Heart right ventricle (tissue), 16 donors: ENCODE data around the gene GALK2. TPM values are rescaled to one million over a fixed set of nuclear protein-coding genes. Genes with fewer than 3 reads are reported as not detected.
A peak's percentile ranks its signal among the peaks of the same experiment; 100 is the strongest.

ENCODE experiments used
- ATAC-seq, 8 donors: fragments of 200-7000 bp; cut with Tn5 transposase; one replicate each; pipeline ENCODE4 v1.9.1; 2020; ENCODE audit warnings: mild to moderate bottlenecking in 8 of 8, moderate library complexity in 8 of 8, moderate number of reproducible peaks in 1 of 8
- DNase-seq, 2 donors: peaks; one replicate each; pipeline ENCODE4 v3.0.0-alpha.2; 2020
- H3K27ac ChIP-seq, 10 donors: fragments of 200-600 bp; sonication (generic) in 2 of 10; one replicate each; pipeline versions ENCODE4 v1.5.0 to v1.8.0; 2020 to 2022; ENCODE audit warnings: mild to moderate bottlenecking in 3 of 10
- H3K27me3 ChIP-seq, 7 donors: fragments of 200-600 bp; one replicate each; pipeline ENCODE4 v1.8.0; 2021 to 2022; ENCODE audit warnings: mild to moderate bottlenecking in 2 of 7
- H3K36me3 ChIP-seq, 9 donors: fragments of 200-600 bp; sonication (generic) in 1 of 9; one replicate each; pipeline versions ENCODE4 v1.5.0 to v1.8.0; 2020 to 2022; ENCODE audit warnings: mild to moderate bottlenecking in 2 of 9
- H3K4me1 ChIP-seq, 9 donors: fragments of 200-600 bp; sonication (generic) in 1 of 9; one replicate each; pipeline versions ENCODE4 v1.5.0 to v1.8.0; 2020 to 2022; ENCODE audit warnings: mild to moderate bottlenecking in 4 of 9
- H3K4me3 ChIP-seq, 10 donors: fragments of 200-600 bp; sonication (generic) in 2 of 10; one replicate each; pipeline versions ENCODE4 v1.5.0 to v1.8.0; 2020 to 2022; ENCODE audit warnings: mild to moderate bottlenecking in 7 of 10, moderate library complexity in 2 of 10
- H3K9me3 ChIP-seq, 11 donors: fragments of 200-600 bp in 10 of 11; sonication (generic) in 2 of 11; one replicate each; pipeline versions ENCODE4 v1.5.0 to v1.8.0; 2013 to 2022; ENCODE audit warnings: mild to moderate bottlenecking in 2 of 11, control low read depth in 1 of 11, moderate library complexity in 1 of 11
- WGBS, 2 donors: extraction: QIAGEN DNeasy Blood & Tissue Kit; methylation state at CpG; one replicate each; pipeline ENCODE4 v1.1.7; 2013; ENCODE audit warnings: inconsistent platforms in 1 of 2; 5-methylcytosine and 5-hydroxymethylcytosine counted together
- intact Hi-C, 10 donors: fragments of 100-400 bp; cut with DNase I; formaldehyde crosslinking; loops; one replicate each; pipeline versions ENCODE4 v1.11.1 to v1.14.2; 2022
- polyA plus RNA-seq, 2 donors: library from polyadenylated mRNA; stranded (reverse); fragments of 200-250 nt; gene quantifications; one replicate each; pipeline ENCODE4 v1.2.3, GENCODE V29; 2013
- total RNA-seq, 10 donors: library from RNA; stranded (reverse); fragmentation: NEBNext Ultra II Directional in 3 of 10; extraction: Animal tissue kit (Norgen Biotek cat#: 25700) in 3 of 10; gene quantifications; one replicate each; pipeline versions ENCODE4 v1.2.1 to v1.2.4, GENCODE V29; 2021 to 2023
- TF ChIP-seq, protein P1 (sequence below), 9 donors: fragments of 200-600 bp; sonication (generic) in 2 of 9; IDR thresholded peaks; one replicate each; pipeline versions ENCODE4 v1.5.0 to v1.8.0; 2021 to 2022; ENCODE audit warnings: antibody characterized with exemption in 9 of 9, mild to moderate bottlenecking in 5 of 9, moderate library complexity in 1 of 9
- donor health status: Arrhythmogenic right ventricular cardiomyopathy.
- donor health status: ischemic (EF 13 %, LVEDD 7.1; RV severe dilation, severe dysfunction).
- donor health status: healthy with polysubstance abuse.
- donor health status: DM: no; HTN: yes; CAD: no.
- donor health status: DM: no; HTN: no; CAD: no.
- donor health status: ischemic (EF 25% LVEDD 6.9; RV normal size, moderate dysfunction).
- donor health status: ischemic (EF 25% LVEDD 5.7; RV mildly dilated, moderate dysfunction).
- donor health status: healthy.
- donor health status: DM: yes; HTN: yes; CAD: no.
- donor health status: Ischemic cardiomyopathy.
- donor health status: ischemic (EF 35%, LVEDD 5.7; RV mildly dilated, moderate dysfunction).
- donor health status: nonischemic (EF 11% LVEDD 7.7; RV severe dilation, severe dysfunction).
- donor health status: DM: yes; HTN: yes; CAD: no.
- donor health status: PGD.
- donor health status: ischemic (EF 29% LVEDD 5.4; RV normal size, mild dysfunction).
- donor health status: nonischemic (EF 23%, LVEDD 6.1; RV moderate dilation, normal function).

The GALK2 gene
- total and polyA plus RNA-seq, 12 donors: 6.2 to 43.9 (median 35.5) TPM

DNA sequence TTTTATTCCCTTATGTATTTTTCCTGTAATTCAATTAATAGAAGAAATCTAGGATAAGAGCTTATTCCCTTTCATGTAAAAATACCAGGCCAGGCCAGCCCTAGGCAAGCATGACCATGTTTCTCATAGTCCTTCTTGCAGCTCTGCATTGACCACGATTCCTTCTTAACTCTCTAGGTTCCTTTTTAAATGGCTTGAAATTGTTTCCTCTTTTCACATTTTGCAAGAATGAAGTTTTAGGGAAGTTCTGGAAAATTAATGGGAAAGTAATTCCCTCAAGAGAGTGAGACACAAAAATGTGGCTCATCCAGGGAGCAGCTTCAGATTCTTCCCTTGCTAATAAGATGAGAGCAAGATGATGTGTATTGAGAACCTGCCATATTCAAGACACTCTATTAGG, 136.5 kb downstream of the GALK2 start:
- 89 to 90% methylated on average over 1 of the region's 1 CpG for WGBS, 2 donors
- no peak for ATAC-seq

GRCh38 chr15:49308686-49309085, 138.6 kb downstream of the GALK2 start:
- TF ChIP-seq, protein P1, sequence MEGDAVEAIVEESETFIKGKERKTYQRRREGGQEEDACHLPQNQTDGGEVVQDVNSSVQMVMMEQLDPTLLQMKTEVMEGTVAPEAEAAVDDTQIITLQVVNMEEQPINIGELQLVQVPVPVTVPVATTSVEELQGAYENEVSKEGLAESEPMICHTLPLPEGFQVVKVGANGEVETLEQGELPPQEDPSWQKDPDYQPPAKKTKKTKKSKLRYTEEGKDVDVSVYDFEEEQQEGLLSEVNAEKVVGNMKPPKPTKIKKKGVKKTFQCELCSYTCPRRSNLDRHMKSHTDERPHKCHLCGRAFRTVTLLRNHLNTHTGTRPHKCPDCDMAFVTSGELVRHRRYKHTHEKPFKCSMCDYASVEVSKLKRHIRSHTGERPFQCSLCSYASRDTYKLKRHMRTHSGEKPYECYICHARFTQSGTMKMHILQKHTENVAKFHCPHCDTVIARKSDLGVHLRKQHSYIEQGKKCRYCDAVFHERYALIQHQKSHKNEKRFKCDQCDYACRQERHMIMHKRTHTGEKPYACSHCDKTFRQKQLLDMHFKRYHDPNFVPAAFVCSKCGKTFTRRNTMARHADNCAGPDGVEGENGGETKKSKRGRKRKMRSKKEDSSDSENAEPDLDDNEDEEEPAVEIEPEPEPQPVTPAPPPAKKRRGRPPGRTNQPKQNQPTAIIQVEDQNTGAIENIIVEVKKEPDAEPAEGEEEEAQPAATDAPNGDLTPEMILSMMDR (IDR thresholded peaks at IDR 0.05): no peak
- Histone ChIP-seq H3K4me3 (no peak overlapping the region), H3K36me3 (peaks cover 0 to 37% (median 0%) of the 10 kb centered on the region in 9 donors), H3K4me1 (peaks cover 0 to 20% (median 0%) of the 10 kb centered on the region in 9 donors), H3K9me3 (no peaks in the 10 kb centered on the region), H3K27ac (no peak overlapping the region), H3K27me3 (no peaks in the 10 kb centered on the region)
- ATAC-seq (no peak), DNase-seq (no peak)
- intact Hi-C loops: no loop called here
- WGBS, 2 donors: 70 to 83% methylated on average over 2 of the region's 2 CpGs

More for the DNA sequence above, 136.5 kb downstream of the GALK2 start:
- intact Hi-C loops: no loop called here
- TF ChIP-seq, protein P1 (IDR thresholded peaks at IDR 0.05): no peak
- Histone ChIP-seq H3K4me3 (no peak overlapping the region), H3K27me3 (no peaks in the 10 kb centered on the region), H3K9me3 (no peaks in the 10 kb centered on the region), H3K4me1 (peaks cover 0 to 16% (median 0%) of the 10 kb centered on the region in 9 donors), H3K36me3 (peaks cover 0 to 37% (median 0%) of the 10 kb centered on the region in 9 donors), H3K27ac (no peak overlapping the region)
- DNase-seq: no peak

GRCh38 chr15:49309889-49310288, 139.8 kb downstream of the GALK2 start:
- ATAC-seq: no peak

GRCh38 chr15:49313650-49314049, 143.6 kb downstream of the GALK2 start:
- H3K4me1 ChIP-seq: peaks cover 0 to 32% (median 15%) of the 10 kb centered on the region in 9 donors
- peaks cover 0 to 9% (median 0%) of the 10 kb centered on the region in 9 donors for H3K36me3 ChIP-seq
- H3K4me3 ChIP-seq: no peak overlapping the region
- no peaks in the 10 kb centered on the region for H3K27me3 ChIP-seq
- intact Hi-C loops: no loop called here
- TF ChIP-seq, protein P1 (IDR thresholded peaks at IDR 0.05): no peak
- ATAC-seq (peak in 1 of 8 donors; percentile 63), DNase-seq (no peak)
- H3K27ac ChIP-seq: no peak overlapping the region
- no peaks in the 10 kb centered on the region for H3K9me3 ChIP-seq
- whole genome bisulfite sequencing, 2 donors: 98 to 100% methylated on average over 1 of the region's 1 CpG

More at GRCh38 chr15:49309889-49310288, 139.8 kb downstream of the GALK2 start:
- peaks cover 0 to 25% (median 7%) of the 10 kb centered on the region in 9 donors for H3K4me1 ChIP-seq
- no peak for DNase-seq
- H3K27me3 ChIP-seq: no peaks in the 10 kb centered on the region
- intact Hi-C loops: no loop called here
- H3K27ac ChIP-seq: no peak overlapping the region
- H3K4me3 ChIP-seq: no peak overlapping the region
- TF ChIP-seq, protein P1 (IDR thresholded peaks at IDR 0.05): no peak
- peaks cover 0 to 25% (median 0%) of the 10 kb centered on the region in 9 donors for H3K36me3 ChIP-seq
- no peaks in the 10 kb centered on the region for H3K9me3 ChIP-seq
